ENCODE measurements around the gene ZDHHC11B.
"Not testable (repeated sequence)": the region's sequence is repeated elsewhere in the genome, so short reads cannot be mapped to it uniquely, and the experiment has no call there.

Gene ZDHHC11B

DNA sequence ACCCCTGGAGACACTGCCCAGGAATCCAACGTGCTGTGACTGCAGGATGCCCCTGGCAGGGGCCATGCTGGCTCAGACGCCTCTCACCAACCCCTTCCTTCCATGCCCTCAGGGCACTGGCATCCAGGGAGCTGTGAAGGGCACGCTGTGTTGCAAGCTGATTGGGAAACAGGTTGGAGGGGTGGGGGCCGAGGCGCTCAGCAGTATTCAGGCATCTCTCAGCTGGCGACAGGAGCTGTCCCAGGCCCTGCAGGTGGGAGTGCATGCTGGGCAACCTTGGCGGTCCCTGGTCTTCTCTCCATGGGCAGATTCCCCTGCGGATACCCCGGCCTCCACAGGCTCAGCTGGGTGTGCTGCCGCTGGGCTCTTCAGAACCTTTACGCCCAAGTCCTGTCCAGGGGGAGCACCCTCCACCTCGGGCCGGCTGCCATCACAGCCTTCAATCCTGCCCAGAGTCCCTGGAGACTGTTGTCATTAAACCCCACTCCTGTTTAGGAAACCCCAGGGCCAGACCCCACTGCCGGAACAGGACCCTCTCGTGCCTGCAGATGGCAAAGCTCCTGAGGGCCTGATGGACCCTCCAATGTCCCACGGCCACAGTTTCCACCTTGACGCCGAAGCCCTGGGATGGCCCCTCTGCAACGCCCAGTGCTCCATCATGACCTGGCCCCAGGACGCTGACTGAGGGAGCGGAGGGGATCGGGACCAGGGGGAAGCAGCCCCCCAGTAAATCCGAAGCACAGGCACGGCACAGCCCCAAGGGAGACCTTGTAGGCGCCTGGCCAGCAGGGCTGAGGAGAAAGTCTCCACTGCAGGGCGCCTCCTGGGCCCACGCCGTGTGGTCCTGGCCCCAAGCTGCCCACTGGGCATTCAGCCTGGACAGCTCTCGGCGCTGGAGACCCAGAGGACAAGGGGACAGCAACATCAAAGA lies 100.7 kb downstream of the ZDHHC11B start:
- DNase-seq, result no peak

- DNase-seq, result not testable (repeated sequence)
Observed at GRCh38 chr5:682651-683358, 101.7 kb downstream of the ZDHHC11B start.

DNA sequence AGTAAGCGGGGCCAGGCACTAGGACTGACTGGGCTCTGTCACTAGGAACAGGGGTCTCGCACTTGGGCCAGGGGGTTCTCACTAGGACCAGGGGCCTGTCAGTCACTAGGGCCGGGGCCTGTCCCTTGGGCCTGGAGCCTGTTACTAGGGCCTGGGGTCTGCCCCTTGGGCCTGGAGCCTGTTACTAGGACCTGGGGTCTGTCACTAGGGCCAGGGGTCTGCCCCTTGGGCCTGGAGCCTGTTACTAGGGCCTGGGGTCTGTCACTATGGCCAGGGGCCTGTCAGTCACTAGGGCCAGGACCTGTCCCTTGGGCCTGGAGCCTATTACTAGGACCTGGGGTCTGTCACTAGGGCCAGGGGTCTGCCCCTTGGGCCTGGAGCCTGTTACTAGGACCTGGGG lies 102.3 kb downstream of the ZDHHC11B start:
- not testable (repeated sequence) for DNase-seq

DNA sequence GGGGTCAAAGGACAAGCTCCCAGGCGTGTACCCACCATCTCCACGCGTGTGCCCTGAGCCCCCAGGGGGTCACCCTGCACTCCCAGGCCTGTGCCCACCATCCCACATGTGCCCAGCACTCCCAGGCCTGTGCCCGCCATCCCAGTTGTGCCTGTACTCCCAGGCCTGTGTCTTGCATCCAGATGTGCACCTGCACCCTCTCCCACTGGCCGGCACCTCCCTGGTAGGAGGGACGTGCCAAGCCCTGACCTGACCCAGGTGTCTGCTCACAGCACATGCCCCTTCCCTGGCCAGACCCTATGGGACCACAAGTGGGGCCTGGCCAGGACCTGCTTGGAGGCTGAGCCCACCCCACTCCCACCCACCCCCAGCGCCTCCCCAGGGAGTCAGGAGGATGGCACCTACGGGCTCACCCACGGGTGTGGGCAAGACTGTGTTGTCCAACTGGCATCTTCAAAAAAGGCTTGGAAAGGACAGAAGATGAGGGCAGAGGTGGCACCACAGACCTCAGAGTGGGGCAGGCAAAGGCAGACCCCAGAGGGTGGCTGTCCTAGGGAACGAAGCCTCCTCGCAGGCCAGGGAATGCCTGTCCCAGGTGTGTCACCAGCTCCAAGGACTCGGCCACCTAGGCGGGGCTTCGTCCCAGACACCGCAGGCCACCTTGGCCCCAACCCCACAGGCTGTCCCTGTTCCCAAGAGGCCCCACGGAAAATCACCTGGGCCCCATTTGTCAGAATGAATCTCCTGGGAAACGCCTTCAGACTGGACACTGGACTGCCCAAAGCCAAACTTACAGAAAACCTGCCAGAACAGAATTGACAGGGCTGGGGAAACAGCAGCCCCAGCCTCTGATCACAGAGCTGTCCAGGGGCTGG lies 103.0 kb downstream of the ZDHHC11B start:
- not testable (repeated sequence) for DNase-seq

- DNase-seq, result not testable (repeated sequence)
Observed at GRCh38 chr5:680836-681235, 103.7 kb downstream of the ZDHHC11B start.

GRCh38 chr5:680118-680795 lies 104.3 kb downstream of the ZDHHC11B start:
- not testable (repeated sequence) for DNase-seq

DNA sequence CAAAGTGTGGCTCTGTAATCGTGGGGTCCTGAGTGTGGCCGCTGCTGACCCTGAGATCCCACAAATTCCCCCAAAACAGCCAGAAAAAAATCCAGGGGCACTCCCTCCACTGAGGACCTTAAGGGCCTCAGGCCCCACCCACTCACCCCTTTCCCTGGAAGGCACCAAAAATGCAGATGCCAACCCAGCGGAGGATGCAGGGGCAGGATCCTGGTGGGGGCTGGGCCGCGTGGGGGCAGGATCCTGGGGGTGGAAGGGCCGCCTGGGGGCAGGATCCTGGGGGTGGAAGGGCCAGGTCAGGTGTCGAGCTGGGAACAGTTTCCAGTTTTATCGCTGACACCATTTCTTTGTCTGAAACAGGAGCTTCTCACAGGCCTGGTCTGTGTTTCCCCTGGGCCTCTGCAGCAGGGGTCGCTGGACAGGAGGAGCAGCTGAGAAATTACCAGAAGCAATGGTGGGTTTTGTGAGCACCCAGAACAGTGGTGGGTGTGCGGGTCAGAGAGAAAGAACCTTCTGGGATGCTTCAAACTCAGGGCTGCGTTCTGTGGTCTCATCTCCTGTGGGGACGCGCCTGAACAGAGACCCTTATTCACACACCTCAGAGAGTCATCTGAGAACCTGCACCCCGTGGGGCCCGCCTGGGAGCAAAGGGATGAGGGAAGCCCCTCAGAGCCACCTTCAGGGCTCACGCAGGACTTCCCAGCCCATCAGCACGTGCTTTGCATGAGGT lies 105.2 kb downstream of the ZDHHC11B start:
- DNase-seq, result not testable (repeated sequence)

DNA sequence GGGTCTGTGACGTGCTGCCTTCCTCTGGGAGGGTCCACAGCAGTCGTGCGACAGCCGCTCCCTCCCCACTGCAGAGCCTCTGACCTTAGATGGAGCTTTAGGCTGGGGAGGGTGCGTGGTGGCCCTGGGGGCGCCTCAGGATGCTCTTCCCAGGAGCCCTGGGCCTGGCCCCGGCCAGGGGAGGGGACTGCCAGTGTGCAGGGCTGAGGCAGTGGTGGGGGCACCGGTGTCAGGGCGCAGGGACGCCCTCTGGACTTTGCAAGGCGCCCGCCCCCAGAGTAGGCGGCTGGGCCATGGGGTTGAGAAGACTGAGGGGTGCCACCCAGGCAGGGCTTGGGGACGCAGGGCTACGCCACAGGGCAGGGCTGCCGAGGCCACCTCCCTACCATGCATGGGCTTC lies 106.0 kb downstream of the ZDHHC11B start:
- DNase-seq, result not testable (repeated sequence)

GRCh38 chr5:677131-678101 lies 107.1 kb downstream of the ZDHHC11B start:
- DNase-seq, result no peak

- DNase-seq, result no peak
Observed at GRCh38 chr5:676699-677076, 107.8 kb downstream of the ZDHHC11B start.

- DNase-seq, result no peak
Observed at GRCh38 chr5:675871-676698, 108.4 kb downstream of the ZDHHC11B start.

GRCh38 chr5:675111-675870 lies 109.2 kb downstream of the ZDHHC11B start:
- DNase-seq, result no peak

DNA sequence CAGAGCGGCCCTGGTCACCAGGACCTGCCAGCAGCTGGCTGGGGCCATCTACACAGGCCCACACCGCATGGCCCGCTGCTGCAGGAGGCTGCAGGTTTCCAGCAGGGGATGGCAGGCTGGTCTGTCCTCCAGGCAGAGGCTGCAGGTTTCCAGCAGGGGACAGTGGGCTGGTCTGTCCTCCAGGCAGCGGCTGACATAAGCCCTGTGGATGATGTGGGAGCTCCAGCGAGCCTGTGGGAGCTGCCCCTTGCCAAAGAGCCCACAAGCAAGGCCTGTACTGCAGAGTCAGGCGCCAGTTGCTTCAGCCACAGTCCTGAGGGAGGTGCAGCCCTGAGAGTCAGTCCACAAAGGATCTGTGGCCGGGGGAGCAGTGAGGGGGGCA lies 109.9 kb downstream of the ZDHHC11B start:
- no peak for DNase-seq

- no peak for DNase-seq
Observed at GRCh38 chr5:673831-674629, 110.5 kb downstream of the ZDHHC11B start.

DNA sequence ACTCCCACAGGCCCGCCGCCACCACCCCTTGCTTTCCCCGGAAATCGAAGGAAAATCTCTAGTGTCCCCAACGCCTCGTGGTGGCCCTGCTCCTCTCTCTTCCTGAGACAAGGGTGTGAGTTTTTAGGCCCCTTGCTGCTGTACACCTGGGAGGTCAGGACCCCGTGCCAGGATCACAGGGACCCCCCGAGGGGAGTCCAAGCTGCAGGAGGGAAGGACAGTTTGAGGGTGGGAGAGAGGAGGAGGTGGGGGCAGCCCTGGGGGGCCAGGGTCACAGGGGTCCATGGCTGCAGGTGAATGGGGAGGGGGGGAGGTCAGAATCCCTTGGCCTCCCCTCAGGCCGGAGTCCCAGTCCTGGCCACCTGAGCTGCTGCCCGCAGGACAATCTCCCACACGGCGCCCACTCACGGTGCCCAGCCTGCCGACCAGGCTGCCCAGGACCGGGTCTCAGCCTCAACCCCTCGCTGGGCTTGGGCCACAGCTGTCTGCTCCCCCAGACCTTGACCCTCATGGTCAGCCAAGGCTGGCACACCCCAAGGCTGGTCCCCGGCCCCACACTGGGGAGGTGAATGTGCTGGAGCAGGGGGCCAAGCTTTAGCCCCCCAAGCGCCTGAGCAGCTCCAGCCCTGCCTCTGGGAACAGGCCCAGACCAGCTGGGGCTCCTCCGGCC lies 111.2 kb downstream of the ZDHHC11B start:
- DNase-seq, result no peak

GRCh38 chr5:672329-673160 lies 112.0 kb downstream of the ZDHHC11B start:
- peak; percentile 65 for DNase-seq

Data from fibroblast of skin of scalp (primary cell).